CD4-positive, alpha-beta T cell treated with Interleukin-4 for 4 hours (primary cell): ENCODE results near the gene SNX8.
A peak's percentile ranks its signal among the peaks of the same experiment; 100 is the strongest.

Experiments
- DNase-seq: peaks from one replicate; pipeline ENCODE4 v3.0.0-alpha.2; 2020

SNX8 gene

DNA sequence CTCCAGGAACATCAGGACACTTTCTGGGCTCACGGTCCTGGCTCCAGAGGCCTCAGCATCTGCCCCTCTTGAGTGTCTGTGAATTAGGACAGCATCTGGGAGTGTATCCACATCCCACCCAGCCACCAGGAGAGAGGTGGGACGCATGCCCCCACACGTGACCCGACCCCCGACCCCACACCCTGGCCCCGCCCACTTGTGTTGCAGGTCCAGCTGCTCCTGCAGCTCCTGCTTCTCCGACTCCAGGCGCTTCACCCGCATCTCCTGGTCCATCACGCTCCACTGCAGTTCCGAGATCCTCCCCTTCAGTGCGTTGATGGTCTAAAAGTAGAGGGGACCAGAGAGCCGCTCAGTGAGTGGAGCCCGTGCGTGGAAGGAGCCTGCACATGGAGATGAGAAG lies 95.1 kb downstream of the SNX8 start:
- DNase-seq = no peak

DNA sequence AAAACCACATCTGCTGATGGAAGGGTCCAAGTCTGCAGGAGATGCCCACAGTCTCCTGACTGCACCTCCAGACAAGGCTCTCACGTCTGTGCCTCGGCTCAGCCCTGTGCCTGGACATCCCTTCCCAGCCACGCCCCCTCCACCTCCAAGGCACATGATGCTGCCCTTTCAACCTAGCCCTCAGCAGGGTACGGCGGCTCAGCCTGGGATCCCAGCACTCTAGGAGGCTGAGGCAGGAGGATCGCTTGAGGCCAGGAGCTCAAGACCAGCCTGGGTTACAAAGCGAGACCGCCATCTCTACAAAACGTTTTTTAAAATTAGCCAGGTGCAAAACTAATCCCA lies 95.8 kb downstream of the SNX8 start:
- no peak for DNase-seq

DNA sequence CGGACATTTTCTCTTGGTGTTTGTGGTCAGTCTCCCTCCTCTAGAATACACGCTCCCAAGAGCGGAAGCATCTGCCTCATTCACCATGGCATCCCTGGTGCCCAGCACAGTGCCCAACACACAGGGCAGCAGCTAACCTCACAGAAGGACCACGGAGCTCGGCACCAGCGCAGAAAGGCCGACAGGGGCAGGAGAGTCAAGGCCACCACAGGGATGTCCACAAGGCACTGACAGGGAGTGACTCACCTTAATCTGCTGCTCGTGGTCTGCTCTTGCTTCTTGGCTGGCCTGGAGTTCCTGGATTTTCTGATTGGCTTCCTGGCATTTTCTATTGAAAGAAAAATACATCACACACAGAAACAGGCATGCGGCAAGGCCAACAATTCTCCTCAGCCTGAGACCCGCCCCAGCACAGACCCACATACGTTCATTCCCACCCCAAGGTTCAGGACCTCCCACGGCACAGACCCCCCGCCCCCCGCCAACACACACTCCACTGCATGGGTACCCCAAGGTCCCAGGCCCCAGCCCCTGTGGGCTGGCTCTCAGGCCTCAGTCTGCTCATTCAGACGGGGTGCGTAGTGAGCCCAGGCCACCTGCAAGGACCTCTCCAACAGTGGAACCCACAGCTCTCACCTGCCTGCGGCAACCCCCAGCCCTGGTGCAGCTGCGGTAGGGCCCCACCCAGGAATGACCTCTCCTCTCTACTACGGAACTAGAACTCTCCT lies 96.4 kb downstream of the SNX8 start:
- DNase-seq = no peak

DNA sequence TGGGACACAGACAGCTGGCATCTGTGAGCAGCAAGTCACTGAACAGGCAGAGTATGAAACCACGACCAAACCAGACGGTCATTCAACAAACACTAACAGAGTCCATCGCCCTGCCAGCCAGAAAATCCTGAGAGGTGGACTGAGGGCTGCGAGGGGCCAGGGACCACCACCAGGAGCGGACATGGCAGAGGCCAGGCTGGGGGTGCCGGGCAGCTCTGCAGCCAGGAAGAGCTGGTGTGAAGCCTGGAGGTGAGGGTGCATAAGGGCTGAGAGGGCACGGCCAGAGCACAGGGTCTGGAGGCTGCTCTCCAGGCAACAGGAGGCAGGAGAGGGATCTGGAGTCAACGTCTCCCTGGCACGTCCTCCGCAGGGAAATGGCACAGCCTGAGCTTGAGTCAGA lies 97.0 kb downstream of the SNX8 start:
- DNase-seq = no peak

DNA sequence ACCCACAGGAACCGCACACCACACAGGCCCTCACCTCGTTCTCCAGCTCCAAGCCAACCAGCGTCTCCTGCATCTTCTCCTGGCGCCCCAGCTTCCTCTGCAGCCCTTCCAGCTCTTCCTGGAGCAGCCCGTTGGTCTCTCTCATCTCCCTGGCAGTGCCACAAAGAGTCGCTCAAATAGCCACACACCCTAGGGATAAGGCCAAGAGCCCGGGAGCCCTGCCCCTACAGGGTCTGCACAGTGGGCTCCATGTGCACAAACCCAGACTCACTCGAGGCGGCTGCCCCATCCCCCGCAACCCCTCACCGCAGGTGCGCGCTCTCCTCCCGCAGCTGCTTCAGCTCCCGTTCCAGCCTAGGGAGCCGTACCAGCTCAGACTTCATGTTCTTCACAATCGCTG lies 98.4 kb downstream of the SNX8 start:
- DNase-seq = no peak

DNA sequence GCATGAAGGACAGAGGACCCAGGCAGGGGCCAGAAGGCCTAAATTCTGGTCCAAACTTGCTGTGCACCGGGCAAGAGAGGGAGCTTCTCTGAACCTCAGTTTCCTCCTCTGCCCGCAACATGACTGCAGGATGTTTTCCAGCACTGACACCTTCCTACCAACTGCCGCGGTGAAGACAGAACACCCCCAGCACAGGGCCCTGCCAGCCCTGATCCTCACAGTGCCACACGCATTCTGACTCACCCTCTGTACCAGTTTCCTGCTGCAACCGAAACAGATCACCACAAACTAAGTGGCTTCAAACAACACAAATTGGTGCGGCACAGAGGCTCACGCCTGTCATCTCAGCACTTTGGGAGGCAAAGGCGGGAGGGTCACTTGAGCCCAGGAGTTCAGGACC lies 99.6 kb downstream of the SNX8 start:
- peak; percentile 22 for DNase-seq

DNA sequence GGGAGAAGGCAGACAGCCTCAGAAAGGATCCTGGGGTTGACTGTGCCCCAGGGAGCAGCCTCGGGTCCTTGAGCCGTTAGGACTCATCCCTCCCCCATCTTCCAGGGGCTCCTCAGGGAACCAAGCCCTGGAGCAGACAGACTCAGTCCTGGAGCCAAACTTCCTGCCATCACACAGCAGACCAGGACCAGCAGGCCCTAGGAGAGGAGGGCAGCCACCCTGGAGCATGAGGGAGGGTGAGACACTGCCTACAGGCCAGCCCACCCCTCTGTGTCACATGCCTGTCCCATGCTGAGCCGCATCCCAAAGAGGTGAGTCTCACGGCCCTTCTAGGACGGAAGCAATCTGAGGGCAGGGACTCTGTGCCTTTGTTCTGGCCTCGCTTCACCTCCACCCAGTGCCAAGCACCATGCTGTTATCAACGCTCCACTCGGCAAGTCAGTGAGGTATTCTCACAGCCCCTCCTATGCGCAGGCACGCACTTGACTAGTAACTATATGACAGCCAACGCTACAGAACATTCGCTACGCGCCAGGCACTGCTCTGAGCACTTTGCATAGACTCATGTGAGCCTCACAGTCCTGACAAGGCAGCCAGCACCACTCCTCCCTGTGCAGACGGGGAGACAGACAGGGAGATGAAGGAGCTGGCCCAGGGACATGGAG lies 100.6 kb downstream of the SNX8 start:
- DNase-seq = no peak

DNA sequence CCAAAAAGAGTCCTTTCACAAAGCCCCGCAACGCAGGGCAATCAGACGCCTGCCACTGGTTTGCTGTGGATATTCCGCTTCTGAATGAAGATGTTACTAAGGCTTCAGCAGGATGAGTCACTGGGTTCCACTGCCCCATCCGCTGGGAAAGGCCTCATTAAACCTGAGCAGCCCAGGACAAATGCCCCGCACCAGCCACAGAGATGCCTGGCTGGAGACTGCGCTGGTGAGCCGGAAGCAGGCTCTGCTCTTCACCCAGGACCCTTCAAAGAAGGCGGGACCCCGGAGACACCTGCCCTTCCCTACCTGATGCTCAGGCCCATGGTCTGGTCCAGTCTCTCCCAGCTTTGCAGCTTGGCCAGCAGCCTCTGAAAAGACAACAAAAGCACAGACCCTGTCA lies 101.3 kb downstream of the SNX8 start:
- no peak for DNase-seq

DNA sequence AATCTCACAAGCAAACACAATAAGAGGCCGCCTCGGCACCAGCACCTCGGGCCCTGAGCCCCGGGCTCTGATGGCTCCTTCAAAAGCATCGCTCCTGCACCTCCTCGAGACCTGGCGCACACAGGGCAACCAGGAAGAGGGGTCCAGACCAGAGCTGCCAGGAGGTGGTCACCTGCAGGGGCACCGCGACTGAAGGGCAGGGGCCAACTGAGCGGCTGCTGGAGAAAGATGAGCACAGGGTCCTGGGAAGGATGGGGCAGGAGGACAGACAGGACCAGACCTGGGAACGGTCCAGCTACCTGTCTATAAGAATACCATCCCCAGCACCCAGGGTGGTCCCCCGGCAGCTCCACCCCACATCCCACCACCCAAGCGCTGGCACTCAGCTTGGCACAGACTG lies 102.3 kb downstream of the SNX8 start:
- DNase-seq = no peak

DNA sequence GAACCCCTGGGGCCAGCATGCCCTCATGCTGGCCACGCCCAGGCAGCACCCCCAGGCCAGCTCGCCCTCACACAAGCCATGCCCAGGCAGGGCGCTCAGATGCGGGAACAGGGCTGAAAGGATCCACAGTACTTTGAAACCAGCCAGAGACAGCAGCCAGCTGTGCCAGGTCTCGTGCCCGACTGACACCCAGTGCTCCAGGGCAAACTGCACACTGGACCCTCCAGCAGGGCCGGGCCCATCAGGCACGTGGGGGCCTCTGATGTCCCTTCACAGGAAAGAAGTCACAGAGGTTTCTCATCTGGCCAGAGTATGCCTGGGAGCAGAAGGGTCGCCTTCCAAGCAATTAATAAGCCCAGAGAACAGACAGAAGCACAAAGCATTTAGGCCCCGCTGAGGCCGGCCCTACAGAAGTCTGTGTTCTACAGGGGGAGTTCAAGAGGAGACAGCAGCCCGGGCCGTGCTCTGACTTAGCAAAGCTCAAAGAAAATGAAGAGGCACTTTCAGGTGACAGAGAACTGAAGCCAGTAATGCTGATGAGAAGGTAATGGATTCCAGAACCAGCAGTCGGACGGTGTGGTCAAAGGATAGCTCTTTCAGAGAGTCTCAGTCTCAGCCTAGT lies 102.9 kb downstream of the SNX8 start:
- DNase-seq = no peak

DNA sequence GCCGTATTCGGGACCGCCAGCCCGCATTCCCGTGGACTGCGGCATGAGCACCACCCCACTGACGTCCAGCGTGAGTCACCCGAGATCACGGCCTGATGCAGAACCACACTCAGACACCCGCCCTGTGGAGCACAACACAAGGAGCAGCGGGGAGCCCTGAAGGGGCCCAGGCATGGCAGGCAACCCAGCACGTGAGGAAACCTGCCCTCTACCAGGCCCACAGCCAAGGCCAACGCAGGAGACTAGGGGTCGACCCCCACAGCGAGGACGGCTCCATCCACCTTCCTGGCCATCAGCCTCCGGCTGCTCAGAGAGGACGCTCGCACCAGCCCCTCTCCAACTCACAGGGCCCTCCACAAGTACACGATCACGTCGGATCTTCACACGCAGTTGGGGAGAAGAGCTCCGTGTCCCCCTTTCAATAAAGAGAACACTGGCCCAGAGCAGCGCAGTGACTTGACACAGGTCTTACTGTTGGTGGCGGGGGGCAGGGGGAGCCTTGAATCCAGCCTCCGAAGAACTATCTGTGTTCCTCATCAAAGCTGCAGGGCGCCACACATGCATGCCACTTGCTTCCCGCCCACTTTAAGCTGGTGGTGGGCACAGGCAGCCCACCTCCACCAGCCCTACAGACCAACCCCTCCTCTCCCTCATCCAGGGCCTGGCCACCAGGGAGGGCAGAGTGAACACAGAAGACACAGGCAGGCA lies 103.5 kb downstream of the SNX8 start:
- DNase-seq = no peak

DNA sequence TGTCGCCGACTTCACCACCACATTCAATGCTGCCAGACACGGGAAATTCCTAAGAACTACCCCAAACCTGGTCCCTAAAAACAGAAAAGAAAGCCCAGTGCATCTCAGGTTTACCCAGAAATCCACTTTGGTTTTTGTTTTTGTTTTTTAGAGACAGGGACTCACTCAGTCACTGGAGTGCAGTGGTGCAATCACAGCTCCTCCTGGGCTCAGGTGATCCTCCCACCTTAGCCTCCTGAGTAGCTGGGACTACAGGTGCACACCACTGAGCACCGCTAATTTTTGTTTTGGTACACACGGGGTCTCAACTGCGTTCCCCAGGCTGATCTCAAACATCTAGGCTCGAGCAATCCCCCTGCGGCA lies 104.3 kb downstream of the SNX8 start:
- DNase-seq = no peak

DNA sequence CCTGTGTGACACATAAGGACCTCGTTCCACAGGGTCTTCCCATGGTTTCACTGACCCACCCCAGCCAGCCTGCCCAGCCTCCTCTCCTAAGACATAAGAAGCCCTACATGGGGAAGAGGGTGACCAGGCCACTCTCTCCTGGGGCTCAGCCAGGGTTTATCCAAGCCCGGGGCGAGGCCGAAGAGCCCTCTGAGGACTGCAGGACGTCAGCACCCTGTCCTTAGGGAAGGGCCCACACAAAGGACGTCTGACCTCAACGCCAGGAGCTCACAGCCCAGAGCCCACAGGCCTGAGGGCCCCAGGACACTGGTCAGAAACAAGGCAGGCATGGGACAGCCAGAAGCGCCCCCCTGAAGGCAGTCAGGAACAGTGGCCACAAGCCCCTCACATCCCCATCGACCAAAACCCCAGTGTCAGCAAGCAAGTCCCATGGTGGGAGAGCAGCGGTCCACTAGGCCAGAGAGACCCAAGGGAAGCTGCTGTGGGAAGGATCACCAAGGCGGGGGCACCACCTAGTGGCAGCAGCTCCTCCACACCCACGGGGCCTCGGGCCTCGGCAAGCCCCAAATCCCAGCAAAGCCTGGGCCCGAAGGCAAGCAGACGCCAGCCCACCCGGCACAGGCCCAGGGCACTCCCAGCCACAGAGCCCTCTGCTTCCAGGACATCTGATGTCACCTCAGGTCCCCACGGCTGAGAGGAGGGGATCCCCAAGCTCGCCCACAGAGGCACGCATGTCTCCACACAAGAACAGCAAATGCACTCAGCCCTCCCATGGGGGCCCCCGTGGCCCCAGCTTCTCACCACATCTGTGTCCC lies 104.9 kb downstream of the SNX8 start:
- DNase-seq = peak; percentile 28

DNA sequence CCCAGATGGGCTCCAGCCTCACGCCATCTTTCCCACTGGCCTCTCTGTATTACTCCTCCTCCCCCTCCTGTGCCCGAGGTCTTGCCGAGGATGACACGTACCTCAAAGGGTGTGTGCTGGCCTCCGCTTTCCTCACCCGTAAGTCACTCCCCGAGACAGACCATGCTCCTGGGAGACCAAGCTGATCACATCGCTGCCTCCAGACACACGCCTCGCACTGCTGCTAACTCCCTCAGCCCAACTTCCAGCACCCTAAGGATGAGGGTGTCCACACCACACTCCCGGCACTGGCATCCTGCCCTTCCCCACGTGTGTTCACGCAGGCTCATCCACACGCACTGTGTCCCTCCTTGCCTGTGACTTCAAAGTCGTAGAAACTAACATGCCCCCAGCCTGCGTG lies 105.5 kb downstream of the SNX8 start:
- no peak for DNase-seq

DNA sequence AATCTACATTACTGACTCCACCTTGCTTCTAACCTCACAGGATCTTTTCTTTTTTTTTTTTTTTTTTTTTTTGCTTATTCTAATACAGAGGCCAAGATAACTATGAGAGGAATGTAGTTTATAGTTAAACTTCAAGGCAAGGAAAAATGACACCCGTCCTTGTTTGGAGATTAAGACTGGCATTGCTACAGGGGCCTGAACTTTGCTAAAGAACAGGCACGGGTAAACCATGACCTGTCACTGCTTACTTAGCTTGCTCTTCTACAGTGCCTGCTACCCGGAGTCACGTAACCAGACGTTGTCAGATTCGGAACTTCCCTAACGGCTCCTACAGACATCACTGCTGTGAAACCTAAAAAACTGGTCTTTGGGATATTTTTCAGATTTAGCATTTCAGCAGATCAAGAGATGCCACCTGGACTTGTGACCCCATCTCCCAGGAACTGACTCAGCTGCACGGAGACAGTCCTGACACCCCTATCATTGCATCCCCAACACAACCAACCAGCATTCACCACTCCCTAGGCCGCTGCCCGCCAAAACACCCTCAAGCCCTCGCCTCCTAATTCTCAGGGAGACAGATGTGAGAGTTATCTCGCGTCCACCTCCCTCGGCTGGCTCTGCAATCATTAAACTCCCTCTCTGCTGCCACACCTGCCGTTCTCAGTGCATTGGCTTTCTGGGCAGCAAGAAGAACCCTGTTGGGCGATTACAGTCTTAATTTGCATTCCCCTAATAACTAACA lies 109.0 kb downstream of the SNX8 start:
- no peak for DNase-seq

DNA sequence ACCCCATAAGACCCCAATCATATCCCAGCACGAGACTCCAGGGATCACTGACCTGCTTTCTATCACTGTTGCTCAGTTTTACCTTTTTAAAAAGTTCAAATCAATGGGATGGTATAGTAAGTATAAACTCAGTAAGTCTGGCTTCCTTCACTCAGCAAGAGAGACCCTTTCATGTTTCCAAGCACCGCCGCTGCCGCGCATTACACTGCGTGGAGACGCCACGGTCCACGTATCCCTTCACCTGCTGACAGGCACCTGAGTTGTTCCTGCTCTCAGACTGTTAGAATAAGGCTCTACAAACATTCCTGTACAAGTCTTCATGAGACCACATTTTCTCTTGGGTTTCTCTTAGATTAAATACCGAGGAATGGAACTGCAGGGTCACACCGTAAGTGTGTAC lies 109.8 kb downstream of the SNX8 start:
- DNase-seq = no peak

DNA sequence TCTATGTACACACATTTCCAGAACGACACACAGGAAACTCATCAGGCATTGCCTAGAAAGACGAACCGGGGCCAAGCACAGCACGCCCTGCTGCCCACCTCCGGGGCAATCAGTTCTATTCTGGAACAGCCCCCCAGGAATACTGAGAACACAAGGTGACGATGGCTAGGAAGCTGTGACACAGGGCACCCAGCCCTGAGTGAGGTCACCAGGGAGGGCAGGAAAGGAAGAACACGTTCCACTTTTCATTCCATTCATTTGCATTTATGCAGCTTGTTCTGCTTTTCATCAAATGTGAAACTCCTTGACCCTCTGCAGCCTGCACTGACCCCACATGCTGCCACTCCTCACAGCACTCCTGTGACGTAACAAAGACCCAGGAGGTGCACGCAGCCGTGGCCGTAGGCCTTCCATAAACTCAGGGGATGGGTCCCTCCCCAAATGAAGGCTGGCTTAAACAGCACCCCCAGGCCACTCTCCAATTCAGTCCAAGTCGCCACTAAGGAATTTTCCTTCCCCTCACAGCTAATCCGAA lies 110.4 kb downstream of the SNX8 start:
- no peak for DNase-seq

DNA sequence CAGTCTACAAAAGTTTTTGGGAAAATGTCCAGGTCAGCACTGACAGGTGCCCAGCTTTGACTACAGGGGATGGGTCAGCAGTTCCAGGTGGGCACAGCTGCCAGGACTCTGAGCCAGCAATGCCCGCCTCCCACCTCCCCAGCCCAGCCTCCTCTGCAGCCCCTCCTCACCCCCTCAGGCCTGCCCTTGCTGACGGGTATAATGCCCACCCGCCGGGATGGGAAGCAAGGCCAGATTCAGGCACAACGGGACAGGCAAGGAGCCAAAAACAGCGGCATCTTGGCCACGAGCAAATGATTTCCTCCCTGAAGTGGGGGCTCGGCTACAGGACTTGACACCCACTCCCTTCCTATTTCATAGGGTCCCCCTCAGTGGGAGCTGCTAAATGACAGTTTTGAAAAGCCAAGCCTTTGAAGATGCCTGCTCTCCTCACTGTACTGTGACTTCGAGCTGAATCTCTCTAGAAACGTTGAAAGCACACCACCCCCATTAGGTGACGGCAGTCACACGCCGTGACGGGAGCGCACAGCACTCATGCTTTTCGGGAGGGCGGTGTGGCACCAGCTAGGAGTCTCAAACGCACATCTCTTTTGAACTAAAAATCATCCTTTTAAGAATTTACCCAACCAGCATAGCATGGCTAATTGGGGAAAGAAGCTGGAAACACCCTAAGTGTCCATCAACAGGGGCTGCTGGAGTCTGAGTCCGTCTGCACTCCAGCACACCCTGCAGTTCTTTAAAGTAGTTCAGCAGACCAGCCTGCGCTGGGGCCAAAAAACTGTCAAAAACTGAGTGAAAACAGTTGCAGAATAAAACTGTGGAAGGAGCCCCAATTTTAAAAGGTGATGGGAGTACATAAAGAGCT lies 111.1 kb downstream of the SNX8 start:
- no peak for DNase-seq

DNA sequence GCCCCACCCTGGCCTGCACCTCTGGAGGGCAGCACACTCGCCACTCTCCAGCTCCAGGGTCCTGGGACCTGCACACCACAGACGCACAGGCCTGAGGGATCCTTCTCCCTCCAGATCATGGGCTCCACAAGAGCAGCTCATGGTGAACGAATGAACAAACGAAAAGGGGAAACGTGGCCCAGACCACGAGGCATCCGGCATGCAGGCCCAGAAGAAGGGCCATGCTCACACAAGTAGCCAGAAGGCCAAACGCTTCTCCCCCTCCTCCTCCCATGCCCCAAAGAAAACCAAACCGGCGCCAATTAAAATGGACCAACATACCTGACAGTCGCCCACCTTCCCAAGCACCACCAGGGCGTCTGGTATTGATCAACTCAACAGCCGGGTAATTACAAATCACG lies 111.9 kb downstream of the SNX8 start:
- DNase-seq = no peak
